Suppressor macrophage treated with lipopolysaccharide for 1 hour (primary cell): ENCODE results near the gene BNIP1.
"Not testable (repeated sequence)": the region's sequence is repeated elsewhere in the genome, so short reads cannot be mapped to it uniquely, and the experiment has no call there.

Experiments
- DNase-seq, 3 donors: peaks; one replicate each; pipeline ENCODE4 v3.0.0-alpha.2; 2020 to 2022

The BNIP1 gene, protein sequence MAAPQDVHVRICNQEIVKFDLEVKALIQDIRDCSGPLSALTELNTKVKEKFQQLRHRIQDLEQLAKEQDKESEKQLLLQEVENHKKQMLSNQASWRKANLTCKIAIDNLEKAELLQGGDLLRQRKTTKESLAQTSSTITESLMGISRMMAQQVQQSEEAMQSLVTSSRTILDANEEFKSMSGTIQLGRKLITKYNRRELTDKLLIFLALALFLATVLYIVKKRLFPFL

GRCh38 chr5:173144200-173145176 lies at the start of gene BNIP1:
TSS of gene BNIP1 (plus strand) at chr5:173144531. CDS start at chr5:173144546, 15 bp downstream.
- peak; percentile 97 to 99 (median 98) for DNase-seq

GRCh38 chr5:173098787-173099186 lies 45.5 kb upstream of the BNIP1 start:
- DNase-seq: no peak

DNA sequence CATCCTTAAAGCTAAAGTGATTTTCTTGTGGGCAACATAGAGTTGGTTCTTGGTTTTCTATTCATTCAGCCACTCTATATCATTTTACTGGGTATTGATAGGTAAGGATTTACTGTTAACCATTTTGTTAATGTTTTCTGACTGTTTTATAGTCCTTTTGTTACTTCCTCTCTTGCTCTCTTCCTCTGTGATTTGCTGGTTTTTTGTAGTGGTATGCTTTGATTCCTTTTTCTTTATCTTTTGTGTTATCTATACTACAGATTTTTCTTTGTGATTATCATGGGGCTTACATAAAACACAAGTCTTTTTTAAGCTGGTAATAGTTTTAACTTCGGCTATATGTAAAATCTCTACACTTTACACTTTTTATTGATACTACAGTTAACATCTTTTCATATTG lies 44.9 kb upstream of the BNIP1 start:
- no peak for DNase-seq

DNA sequence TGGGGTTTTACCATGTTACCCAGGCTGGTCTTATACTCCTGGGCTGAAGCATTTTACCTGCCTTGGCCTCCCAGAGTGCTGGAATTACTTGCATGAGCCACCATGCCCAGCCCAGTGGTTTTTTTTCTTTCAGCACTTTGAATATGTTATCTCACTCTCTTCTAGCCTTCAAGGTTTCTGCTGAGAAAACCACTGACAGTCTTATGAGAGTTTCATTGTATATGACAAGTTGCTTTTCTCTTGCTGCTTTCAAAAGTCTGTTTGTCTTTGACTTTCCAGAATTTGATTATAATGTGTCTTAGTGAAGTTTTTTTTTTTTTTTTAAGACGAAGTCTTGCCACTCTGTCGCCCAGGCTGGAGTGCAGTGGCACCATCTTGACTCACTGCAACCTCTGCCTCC lies 43.1 kb upstream of the BNIP1 start:
- DNase-seq: no peak

GRCh38 chr5:173103411-173103810 lies 40.9 kb upstream of the BNIP1 start:
- no peak for DNase-seq

- DNase-seq: no peak
Measured at GRCh38 chr5:173108914-173109313, 35.4 kb upstream of the BNIP1 start.

- no peak for DNase-seq
Measured at GRCh38 chr5:173114536-173114935, 29.8 kb upstream of the BNIP1 start.

- DNase-seq: no peak
Measured at GRCh38 chr5:173119719-173120118, 24.6 kb upstream of the BNIP1 start.

GRCh38 chr5:173123416-173123815 lies 20.9 kb upstream of the BNIP1 start:
- DNase-seq: no peak

- not testable (repeated sequence) for DNase-seq
Measured at GRCh38 chr5:173132166-173132565, 12.2 kb upstream of the BNIP1 start.

DNA sequence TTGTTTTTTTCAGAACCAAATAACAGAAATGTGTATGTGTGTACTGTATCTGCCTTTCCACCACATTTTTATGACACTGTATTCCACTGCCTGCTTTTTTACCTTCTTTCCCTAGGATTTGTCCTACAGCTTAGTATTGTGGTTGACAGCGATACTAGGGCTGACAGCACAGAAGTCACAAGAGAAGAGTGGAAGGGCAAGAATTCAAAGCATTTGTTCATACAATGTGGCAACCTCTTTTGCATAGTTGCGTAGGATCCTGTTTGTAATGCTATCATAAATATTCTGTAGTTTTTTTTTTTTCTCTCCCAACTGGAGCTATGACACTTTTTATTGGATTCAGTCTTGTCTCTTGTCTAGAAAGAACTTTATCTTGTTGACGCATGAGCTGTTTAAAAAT lies 5.6 kb upstream of the BNIP1 start:
- DNase-seq: no peak

DNA sequence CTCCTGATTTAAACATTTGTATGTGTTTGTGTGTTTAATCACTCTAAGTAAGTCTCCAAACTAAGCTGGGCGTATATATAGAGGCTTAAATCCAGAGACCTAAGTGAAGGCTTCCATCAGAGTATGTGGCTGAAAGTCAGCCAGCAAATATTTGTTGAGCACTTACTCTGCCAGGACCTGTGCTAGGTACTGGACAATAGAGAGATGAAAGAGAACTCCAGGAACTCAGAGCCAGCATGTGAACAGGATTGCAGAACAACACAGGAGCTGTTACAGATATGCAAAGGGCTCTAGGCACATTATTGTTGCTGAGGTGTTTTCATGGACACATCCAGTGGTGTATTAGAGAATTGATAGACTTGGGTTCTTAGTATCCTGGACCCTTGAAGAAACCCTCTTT lies 4.7 kb upstream of the BNIP1 start:
- DNase-seq: no peak

DNA sequence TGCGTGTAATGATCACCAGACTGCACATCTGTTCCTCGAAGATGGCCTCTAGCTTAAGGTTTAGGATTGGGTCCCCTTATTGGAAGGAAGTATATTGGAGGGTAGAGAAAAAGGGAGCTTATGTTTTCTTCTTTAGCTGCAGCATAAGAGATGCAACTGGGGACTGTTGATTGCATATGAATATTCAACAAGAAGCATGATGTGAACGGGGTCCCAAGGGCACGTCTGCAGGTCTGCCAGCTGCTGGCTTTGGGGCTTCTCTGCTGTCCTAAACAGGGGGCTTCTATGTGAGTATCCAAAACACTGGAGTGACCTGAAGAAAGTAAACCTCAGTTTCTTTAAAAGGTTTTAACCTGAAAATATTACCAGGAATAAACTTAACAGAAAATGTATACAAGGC lies 3.6 kb upstream of the BNIP1 start:
- no peak for DNase-seq

DNA sequence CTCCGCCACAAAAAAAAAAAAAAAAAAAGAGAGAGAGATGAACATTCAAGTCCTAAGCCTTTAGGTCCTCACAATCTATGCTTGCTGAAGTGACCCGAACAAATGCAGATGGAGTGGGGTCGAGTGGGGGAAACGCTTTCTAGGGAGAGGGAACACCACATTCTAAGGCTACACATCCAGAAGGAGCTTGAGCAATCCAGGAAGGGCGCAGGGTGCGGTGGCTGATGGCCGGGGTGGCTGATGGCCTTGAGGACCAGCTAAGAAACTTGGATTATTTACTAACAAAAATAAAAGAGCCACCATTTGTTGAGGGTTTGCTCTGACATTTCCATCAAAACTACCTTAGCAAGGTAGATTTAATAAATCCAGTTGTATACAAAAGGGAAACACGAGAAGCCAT lies 764 bp upstream of the BNIP1 start:
- no peak for DNase-seq

DNA sequence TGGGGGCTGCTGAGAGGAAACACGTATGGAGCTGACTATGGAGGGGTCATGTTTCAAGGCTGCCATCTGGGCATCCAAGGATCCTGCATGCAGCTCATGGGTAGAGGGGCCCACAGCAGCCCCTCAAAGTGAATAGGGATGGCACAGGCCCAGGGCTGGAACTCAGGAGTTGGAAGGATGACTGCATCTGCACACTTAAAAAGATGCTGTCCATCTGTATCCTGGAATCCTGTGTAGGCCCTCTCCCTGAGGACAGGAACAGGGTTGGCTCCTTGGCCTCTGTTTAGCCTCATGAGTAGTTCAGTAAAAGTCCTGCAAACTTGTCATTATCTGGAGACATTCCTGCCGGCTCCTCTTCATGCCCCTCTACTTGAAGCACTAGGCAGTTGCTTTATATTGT lies 4.0 kb downstream of the BNIP1 start:
- no peak for DNase-seq

GRCh38 chr5:173152547-173152946 lies 8.2 kb downstream of the BNIP1 start:
- DNase-seq: no peak

DNA sequence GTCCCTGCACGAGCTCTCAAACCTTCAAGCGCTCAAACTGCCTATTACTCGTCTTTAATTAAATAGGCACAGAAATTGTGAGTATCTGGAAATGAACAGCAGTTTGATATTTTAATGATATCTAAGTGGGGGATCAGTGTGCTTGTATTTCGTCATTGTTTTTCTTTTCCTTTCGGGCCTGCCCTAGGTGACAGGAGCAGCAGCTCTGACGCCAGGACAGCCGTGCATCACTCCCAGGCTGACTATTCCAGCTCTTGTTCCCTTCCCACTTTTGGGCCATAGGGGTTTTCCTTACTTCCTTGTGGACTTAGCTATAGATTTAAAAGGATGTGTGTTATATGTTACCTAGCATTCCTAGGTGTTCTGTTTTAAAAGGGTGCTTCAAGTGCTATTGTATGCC lies 9.5 kb downstream of the BNIP1 start:
- DNase-seq: no peak

GRCh38 chr5:173154619-173155018 lies 10.3 kb downstream of the BNIP1 start:
- not testable (repeated sequence) for DNase-seq

GRCh38 chr5:173155912-173156311 lies 11.6 kb downstream of the BNIP1 start:
- DNase-seq: no peak

GRCh38 chr5:173158366-173158765 lies 14.0 kb downstream of the BNIP1 start:
- DNase-seq: no peak

DNA sequence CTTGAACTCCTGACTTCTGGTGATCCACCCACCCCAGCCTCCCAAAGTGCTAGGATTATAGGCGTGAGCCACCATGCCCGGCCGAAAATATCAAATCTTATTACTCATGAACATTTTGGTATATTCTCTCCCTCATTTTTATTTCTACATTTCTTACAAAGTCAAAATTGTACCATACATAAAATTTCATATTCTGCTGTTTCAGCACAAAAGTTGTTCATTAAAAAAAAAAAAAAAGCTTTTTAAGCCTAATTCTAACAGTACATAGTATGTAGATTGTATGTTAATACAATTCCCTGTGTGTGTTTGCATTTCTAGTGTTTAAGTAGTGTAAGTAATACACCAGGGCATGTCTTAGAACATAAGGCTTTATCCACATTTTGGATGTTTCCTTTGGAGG lies 14.9 kb downstream of the BNIP1 start:
- DNase-seq: no peak

DNA sequence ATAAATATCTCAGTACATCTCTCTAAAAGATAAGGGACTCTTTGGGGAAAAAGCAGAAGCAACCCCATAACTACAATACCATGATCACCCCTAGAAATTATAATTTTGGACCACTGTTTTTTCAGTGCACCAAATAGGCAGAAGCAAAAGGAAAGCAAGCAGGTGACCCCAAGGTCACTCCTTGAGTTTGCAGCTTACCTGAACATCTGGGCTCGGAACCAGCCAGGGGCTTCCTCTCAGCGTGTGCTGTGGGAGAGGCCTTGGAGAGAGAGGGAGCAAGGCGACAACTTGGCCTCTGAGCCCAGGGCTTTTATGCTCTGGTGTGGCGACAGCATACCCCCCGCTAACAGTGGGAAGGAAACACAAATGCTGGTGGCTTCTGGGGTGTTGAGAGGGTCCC lies 16.8 kb downstream of the BNIP1 start:
- no peak for DNase-seq

- no peak for DNase-seq
Measured at GRCh38 chr5:173163219-173163618, 18.9 kb downstream of the BNIP1 start.
